GM21423 (cell line): ENCODE data around the gene SREBF1.
A peak's percentile ranks its signal among the peaks of the same experiment; 100 is the strongest.

ENCODE experiments used
- ATAC-seq: cut with Tn5 transposase; IDR thresholded peaks from one replicate; pipeline ENCODE4 v1.9.1; 2021; ENCODE audit warnings: mild to moderate bottlenecking, moderate library complexity; ENCODE audit not compliant: unreplicated experiment

The SREBF1 gene

GRCh38 chr17:17859909-17860765 lies 23.4 kb upstream of the SREBF1 start:
- no peak for ATAC-seq

GRCh38 chr17:17857496-17857895 lies 20.7 kb upstream of the SREBF1 start:
- no peak for ATAC-seq

GRCh38 chr17:17856386-17856785 lies 19.6 kb upstream of the SREBF1 start:
- no peak for ATAC-seq

- no peak for ATAC-seq
These were observed 19.2 kb upstream of the SREBF1 start for GRCh38 chr17:17855976-17856375.

GRCh38 chr17:17853811-17854447 lies 17.1 kb upstream of the SREBF1 start:
- ATAC-seq, result no peak

DNA sequence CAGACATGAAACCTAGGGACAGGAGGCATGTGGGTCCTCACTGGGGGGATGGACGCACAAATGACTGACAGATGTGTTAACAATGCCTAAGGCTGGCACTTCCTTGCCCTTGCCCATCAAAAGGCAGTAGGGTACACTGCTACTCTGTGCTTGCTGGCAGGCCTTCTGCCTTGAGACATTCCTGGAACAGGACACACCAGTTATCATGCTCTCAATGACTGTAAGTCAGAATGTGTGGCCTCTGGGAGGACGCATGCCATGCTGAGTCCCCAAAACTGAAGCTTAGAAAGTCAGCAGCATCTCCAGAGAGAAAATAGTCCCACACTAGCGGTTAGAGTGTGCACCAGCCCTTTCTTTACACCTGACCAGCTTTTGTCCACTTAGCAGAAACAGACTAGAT lies 16.1 kb upstream of the SREBF1 start:
- ATAC-seq, result no peak

GRCh38 chr17:17851103-17852002 lies 14.6 kb upstream of the SREBF1 start:
- ATAC-seq, result no peak

- ATAC-seq, result peak; percentile 40
These were observed 13.1 kb upstream of the SREBF1 start for GRCh38 chr17:17849845-17850373.

DNA sequence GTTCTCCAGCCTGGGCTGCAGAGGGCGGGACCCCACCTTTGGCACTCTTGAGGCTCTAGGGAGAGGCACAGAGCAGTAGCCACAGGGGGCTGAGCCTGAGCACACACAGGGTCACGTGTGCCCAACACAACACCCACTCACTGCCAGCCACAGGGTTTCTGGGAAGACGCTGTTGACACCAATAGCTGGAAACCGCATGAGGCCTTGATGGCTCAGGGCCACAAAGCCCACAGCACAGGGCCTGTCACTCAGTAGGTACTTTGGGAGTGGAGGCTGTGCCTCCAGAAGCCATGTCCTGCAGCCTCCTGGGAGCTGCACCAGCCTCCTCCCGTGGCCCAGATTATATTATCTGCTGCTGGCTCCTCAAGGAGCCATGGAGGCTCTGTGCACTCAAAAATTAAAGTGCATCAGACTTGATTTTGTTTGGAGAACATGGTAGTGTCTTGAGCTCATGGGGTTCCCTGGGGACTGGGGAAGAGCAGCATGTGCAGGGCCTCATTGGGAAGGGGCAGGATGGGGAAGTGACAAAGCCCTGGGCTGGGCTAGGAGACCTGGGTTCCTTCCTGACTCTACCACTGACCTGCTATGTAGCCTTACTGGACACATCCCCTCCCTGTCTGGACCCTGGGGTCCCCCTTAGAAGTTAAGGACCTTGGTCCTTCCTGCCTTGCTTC lies 12.5 kb upstream of the SREBF1 start:
- no peak for ATAC-seq

- no peak for ATAC-seq
These were observed 11.7 kb upstream of the SREBF1 start for GRCh38 chr17:17848311-17849082.

GRCh38 chr17:17847726-17848125 lies 10.9 kb upstream of the SREBF1 start:
- no peak for ATAC-seq

DNA sequence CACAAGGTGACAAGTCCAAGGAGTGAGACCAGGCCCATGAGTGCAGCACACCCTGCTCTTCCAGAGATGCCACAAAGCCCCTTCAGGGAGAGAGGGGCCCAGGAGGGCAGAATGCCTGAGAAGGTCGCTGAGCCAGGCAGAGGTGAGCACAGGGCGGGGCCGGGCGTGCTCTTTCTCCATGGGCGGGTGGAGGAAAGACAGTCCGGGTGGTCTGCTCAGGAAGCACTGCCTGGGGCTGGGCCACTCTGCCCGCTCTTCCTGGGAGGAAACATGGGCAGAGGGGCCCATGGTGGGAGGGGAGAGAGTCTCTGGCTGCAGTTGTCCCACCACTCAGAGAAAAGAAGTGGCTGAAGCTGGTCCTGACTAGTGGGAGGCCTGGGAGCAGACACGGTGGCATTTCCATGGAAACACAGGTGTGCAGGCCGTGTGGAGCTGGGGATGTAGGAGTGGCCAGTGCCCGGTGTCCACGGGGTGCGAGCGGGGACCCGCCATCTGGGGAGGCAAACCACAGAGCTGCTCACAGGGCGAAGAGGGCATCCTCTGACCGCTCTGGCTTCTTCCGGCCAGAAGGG lies 10.4 kb upstream of the SREBF1 start:
- no peak for ATAC-seq

DNA sequence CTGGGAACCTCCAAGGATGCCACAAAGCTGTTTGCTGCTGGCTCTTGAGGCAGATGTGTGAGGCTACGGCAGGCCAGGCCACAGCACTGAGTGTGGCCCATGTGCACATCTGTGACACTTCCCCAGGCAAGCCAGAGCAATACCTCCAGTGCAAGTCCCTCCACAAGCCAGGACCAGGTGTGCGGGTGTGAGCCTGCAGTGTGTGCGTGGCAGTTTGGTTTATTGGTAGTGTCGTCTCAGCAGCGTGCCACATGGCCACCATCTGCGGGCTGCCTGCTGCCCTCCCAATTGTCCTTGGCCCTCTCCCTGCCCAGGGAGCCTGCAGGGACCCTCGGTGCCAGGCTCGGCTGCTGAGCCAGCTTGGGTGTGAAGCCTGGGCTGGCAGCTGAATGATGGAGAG lies 9.9 kb upstream of the SREBF1 start:
- ATAC-seq, result no peak

- no peak for ATAC-seq
These were observed 9.2 kb upstream of the SREBF1 start for GRCh38 chr17:17846003-17846402.

DNA sequence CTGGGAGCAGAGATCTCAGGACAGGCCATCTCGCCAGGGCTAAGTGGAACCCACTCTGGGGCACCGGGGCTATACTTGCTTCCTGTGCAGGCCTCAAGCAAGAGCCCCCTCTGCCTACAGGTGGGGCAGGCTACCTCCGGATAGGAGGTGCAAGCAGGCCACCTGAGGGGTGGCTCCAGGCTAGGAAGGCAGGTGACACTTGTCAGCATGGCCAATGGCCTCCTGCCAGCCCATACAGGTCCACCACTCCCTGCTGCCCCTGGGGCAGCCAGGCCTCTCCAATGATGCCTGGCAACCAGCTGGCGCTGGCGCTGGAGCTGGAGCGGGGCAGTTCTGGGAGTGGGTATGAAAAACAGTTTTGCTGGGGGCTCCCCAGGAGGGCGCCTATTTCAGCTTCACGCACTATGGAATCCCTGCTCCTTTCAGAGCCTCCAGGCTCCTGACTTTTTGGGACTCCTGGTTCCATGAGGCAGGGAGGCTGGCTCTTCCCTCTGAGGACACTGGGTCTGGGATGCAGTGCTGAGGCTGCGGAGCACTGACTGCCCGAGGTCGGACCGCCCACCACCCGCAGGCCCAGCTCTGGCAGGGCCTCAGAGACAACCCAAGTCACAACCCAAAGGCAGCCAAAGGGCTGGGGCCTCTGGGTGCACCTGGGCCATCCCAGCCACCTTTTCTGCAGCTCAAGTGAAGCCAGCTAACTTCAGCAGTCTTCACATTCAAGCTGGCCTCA lies 8.4 kb upstream of the SREBF1 start:
- ATAC-seq, result no peak

DNA sequence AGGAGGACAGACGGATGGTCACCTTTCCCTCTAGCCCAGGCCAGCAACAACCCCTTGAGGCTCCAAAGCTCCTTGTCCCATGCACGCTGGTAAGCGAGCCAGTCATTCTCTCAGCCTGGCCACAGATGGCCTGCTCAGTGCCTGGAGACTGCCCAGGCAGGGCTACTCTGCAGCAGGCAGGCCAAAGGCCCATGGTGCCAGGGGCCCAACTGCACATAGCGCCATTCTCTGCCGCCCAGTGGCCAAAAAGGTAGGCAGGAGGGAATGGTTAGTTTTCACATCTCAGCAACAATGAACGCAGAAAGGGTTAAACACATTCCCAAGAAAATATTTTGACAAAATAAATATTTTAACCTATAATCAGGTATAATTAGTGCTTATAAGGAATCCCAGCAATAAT lies 7.7 kb upstream of the SREBF1 start:
- no peak for ATAC-seq

DNA sequence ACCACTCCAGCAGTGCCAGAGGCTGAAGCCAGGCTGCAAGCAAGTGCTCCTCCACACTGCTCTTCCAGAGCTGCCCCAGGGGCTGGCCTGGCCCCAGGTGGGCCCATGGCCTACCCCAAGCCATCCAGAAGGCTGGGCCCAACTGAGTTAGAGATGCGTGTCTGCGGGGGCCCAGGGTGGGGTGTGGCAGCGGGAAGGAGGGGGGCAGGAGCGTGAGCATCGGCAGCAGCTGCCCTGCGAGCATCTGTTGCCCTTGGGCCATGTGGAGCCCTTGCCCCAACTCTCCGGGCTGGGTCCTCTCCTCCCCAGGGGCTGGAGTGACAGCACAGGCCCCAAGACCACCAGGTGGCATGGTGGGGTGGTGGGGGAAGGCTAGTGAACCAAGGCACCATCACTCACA lies 7.3 kb upstream of the SREBF1 start:
- no peak for ATAC-seq

DNA sequence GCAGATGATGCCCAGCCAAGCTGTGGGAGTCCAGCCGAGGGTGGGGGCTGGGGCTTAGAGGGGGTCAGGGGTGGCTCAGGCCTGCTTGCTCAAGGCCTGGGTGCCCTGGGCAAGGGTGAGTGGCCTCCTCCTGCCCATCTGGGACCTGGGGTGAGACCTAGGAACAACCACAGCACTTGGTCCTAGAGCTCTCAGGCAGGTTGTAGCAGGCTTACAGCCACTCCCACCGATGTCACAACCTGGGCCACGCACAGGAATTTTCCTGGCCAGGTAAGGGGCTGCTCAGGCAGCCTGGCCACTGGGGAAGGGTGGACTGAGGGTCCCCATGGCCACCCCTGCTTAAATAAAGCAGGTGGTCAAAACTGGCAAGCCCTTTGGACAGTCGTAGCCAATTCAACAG lies 6.3 kb upstream of the SREBF1 start:
- ATAC-seq, result no peak
